Measurements from ENCODE around the gene ZNF521.

ZNF521 gene

GRCh38 chr18:25351280-25351775, 638 bp downstream of the ZNF521 start:
- Histone ChIP-seq H3K27me3 (peaks cover 100% of the 10 kb centered on the region), H3K9me3 (no peaks in the 10 kb centered on the region), H3K27ac (no peak overlapping the region), H3K4me3 (ENCODE audit: low read depth in 1 of 2, low read length in 1 of 2) (peak overlapping the region in 1 of 2 experiments; percentile 54), H3K36me3 (no peaks in the 10 kb centered on the region), H3K4me1 (ENCODE audit: control insufficient read depth in 1 of 2, insufficient read depth in 1 of 2, low read depth in 1 of 2, low read length in 1 of 2) (peaks cover 21 to 27% of the 10 kb centered on the region in 2 experiments)
- TF ChIP-seq CTCF (IDR thresholded peaks at IDR 0.05), result no peak

GRCh38 chr18:25350489-25351251, 1.3 kb downstream of the ZNF521 start:
- no peak for TF ChIP-seq CTCF (IDR thresholded peaks at IDR 0.05)
- H3K9me3 ChIP-seq, result no peaks in the 10 kb centered on the region
- H3K4me3 ChIP-seq (ENCODE audit: low read depth in 1 of 2, low read length in 1 of 2), result peak overlapping the region; percentile 38 to 54
- peaks cover 100% of the 10 kb centered on the region for H3K27me3 ChIP-seq
- H3K36me3 ChIP-seq, result no peaks in the 10 kb centered on the region
- no peak overlapping the region for H3K27ac ChIP-seq
- H3K4me1 ChIP-seq (ENCODE audit: control insufficient read depth in 1 of 2, insufficient read depth in 1 of 2, low read depth in 1 of 2, low read length in 1 of 2), result peaks cover 21 to 27% of the 10 kb centered on the region in 2 experiments

- Histone ChIP-seq H3K36me3 (no peaks in the 10 kb centered on the region), H3K9me3 (no peaks in the 10 kb centered on the region), H3K27me3 (peaks cover 100% of the 10 kb centered on the region), H3K4me3 (ENCODE audit: low read depth in 1 of 2, low read length in 1 of 2) (peak overlapping the region; percentile 38 to 54), H3K4me1 (ENCODE audit: control insufficient read depth in 1 of 2, insufficient read depth in 1 of 2, low read depth in 1 of 2, low read length in 1 of 2) (peaks cover 21 to 27% of the 10 kb centered on the region in 2 experiments), H3K27ac (no peak overlapping the region)
- TF ChIP-seq CTCF (IDR thresholded peaks at IDR 0.05), result no peak
These were observed 2.0 kb downstream of the ZNF521 start for GRCh38 chr18:25349926-25350487.

DNA sequence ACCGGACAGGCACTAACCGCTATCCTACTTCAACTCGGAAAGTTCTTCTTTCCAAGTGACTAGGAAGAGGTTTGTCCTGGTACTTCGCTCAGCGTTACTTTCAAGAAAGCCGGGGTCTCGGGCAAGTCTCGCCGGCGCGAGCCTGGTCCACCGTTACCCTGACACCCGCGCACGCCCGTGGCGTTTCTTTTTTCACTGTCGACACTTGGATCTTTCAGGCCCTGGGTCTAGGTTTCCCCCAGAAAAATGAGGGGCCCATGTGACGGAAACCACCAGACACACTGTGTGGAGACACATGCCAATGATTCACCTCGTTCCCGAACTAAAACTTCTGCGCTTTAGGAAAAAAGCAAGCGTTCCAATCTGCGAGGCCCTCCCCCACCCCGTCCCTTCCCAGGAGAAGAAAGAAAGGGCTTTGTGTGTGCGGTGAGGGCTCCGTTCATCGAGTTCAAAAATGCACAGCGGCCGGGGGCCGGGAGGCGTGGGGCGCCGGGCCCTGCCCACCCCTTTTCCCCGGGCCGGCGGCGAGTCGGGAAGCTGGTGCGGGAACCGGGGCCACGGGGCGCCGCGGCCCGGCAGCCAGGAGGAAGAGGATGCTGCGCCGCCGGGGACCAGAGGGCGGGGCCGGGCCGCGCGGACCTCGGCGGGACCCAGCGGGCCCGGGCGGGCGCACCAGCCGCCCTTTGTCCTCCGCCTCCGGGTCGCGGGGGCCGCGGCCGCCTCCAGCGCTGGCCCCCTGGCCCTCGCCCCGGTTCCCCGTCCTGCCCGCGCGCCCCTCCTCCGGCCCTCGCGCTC, 2.6 kb downstream of the ZNF521 start:
- H3K4me1 ChIP-seq (ENCODE audit: control insufficient read depth in 1 of 2, insufficient read depth in 1 of 2, low read depth in 1 of 2, low read length in 1 of 2), result peaks cover 21 to 27% of the 10 kb centered on the region in 2 experiments
- H3K27ac ChIP-seq, result no peak overlapping the region
- TF ChIP-seq CTCF (IDR thresholded peaks at IDR 0.05), result no peak
- H3K27me3 ChIP-seq, result peaks cover 100% of the 10 kb centered on the region
- H3K9me3 ChIP-seq, result no peaks in the 10 kb centered on the region
- no peak overlapping the region for H3K4me3 ChIP-seq (ENCODE audit: low read depth in 1 of 2, low read length in 1 of 2)
- no peaks in the 10 kb centered on the region for H3K36me3 ChIP-seq

DNA sequence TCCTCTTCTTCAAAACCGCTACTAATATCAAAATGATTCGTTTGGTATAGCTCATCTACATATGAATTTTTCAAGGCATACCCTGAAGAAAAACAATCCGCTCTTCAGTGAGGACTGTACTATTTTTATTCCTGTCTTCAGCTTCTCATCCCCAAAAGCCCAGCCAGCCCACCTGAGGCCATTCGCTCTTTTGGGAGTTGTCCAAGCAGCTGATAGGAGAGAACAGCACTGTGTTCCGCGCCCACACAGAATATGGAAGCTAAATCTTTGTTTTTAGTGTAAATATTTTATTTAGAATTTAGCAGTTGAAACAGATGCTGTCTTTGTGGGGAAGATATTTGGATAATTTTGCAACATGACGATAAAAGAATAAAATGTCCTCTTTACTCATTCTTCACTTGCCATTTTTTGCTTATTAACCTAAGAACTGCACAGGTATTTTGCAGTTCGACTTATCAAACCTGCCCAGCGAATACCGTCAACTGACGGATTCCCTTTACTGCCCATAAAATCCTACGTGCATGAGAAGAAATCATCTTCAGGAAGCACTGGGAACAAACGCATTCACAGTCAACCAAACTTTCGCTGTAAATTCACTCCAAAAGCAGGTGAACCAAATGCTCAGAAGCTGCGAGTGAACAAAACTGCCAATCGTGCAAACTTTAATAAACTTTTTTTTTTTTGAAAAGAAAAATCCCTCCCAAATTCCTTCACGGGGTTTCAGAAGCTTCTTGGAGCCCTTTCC, 3.4 kb downstream of the ZNF521 start:
- Histone ChIP-seq H3K27me3 (peaks cover 99% of the 10 kb centered on the region), H3K27ac (no peak overlapping the region), H3K4me3 (ENCODE audit: low read depth in 1 of 2, low read length in 1 of 2) (no peak overlapping the region), H3K36me3 (no peaks in the 10 kb centered on the region), H3K4me1 (ENCODE audit: control insufficient read depth in 1 of 2, insufficient read depth in 1 of 2, low read depth in 1 of 2, low read length in 1 of 2) (peaks cover 21 to 27% of the 10 kb centered on the region in 2 experiments), H3K9me3 (no peaks in the 10 kb centered on the region)
- no peak for TF ChIP-seq CTCF (IDR thresholded peaks at IDR 0.05)

Measured in neutrophil (primary cell).